H1 (cell line): ENCODE data around the gene CCDC88A.
"Not testable (repeated sequence)": the region's sequence is repeated elsewhere in the genome, so short reads cannot be mapped to it uniquely, and the experiment has no call there.

Source experiments
- BCL11A ChIP-seq, 2 experiments: IDR thresholded peaks; one replicate each; pipeline ENCODE4 v1.6.1; 2011; ENCODE audit warnings: low read depth in 2 of 2, low read length in 2 of 2, mild to moderate bottlenecking in 2 of 2
- CEBPB ChIP-seq: IDR thresholded peaks from 2 replicates; pipeline ENCODE4 v1.6.1; 2012; ENCODE audit warnings: low read depth, low read length
- CREB1 ChIP-seq: IDR thresholded peaks from 2 replicates; pipeline ENCODE4 v1.6.1; 2012; ENCODE audit warnings: inconsistent platforms
- CTCF ChIP-seq, 3 experiments: IDR thresholded peaks; 1 replicate in 2 of 3; 2 replicates in 1 of 3; pipeline versions ENCODE4 v1.5.1 to v1.6.1; 2011; ENCODE audit warnings: low read length in 3 of 3, mild to moderate bottlenecking in 3 of 3, inconsistent platforms in 2 of 3, low read depth in 1 of 3, moderate library complexity in 1 of 3; ENCODE audit not compliant: insufficient read depth in 1 of 3; ENCODE audit errors: control extremely low read depth in 1 of 3
- EZH2 ChIP-seq: fragments of 200-600 bp; sonication (generic); IDR thresholded peaks from 2 replicates; pipeline ENCODE4 v1.7.1; 2012; ENCODE audit warnings: low read depth, mild to moderate bottlenecking, moderate library complexity, low read length, inconsistent platforms; ENCODE audit not compliant: severe bottlenecking
- MAX ChIP-seq: IDR thresholded peaks from 2 replicates; pipeline ENCODE4 v1.6.1; 2012; ENCODE audit warnings: inconsistent platforms
- RAD21 ChIP-seq, 2 experiments: IDR thresholded peaks in 1 of 2; conservative IDR thresholded peaks in 1 of 2; 2 replicates each; pipeline ENCODE4 v1.6.1; 2011; ENCODE audit warnings: low read depth in 2 of 2, low read length in 2 of 2, improper control_type of control experiment in 1 of 2, inconsistent platforms in 1 of 2, mild to moderate bottlenecking in 1 of 2, moderate library complexity in 1 of 2

- not testable (repeated sequence) for TF ChIP-seq CTCF (IDR thresholded peaks at IDR 0.05; ENCODE audit: control extremely low read depth in 1 of 3, insufficient read depth in 1 of 3, low read depth in 1 of 3, low read length in 3 of 3); BCL11A (IDR thresholded peaks at IDR 0.05; ENCODE audit: low read depth in 2 of 2, low read length in 2 of 2); MAX; CREB1; EZH2; CEBPB; RAD21 (IDR thresholded peaks at IDR 0.05 in 1 of 2, conservative IDR thresholded peaks at IDR 0.05 in 1 of 2; ENCODE audit: low read depth in 2 of 2, low read length in 2 of 2)
Measured at GRCh38 chr2:55280851-55281546, 138.7 kb downstream of the CCDC88A start.
